H1 (cell line): ENCODE data around the gene TMBIM4. TPM values are rescaled to one million over a fixed set of nuclear protein-coding genes. Genes with fewer than 3 reads are reported as not detected.

ENCODE experiments used
- CTCF ChIA-PET: fragments of 300-600 bp; sonication (Branson Sonifier 250); formaldehyde crosslinking; loops from one replicate; lab custom pipeline; 2021; ENCODE audit not compliant: partially characterized antibody; lab: Charles Lee
- POLR2A ChIA-PET: fragments of 300-600 bp; sonication (Branson Sonifier 250); formaldehyde crosslinking; loops from one replicate; lab custom pipeline; 2021; ENCODE audit warnings: inconsistent platforms; ENCODE audit not compliant: partially characterized antibody; lab: Charles Lee
- DNase-seq, 2 experiments: peaks; one replicate each; pipeline versions ENCODE4 v3.0.0 to v3.0.0-alpha.2; 2010 to 2022; ENCODE audit warnings: low spot score in 2 of 2, low read depth in 1 of 2, mixed read lengths in 1 of 2
- FAIRE-seq: peaks from 2 replicates; lab custom pipeline; 2011; peaks lifted over from hg19 to GRCh38; lab: Jason Lieb, UNC
- H2AFZ ChIP-seq: 2 replicates; pipeline ENCODE4 v1.8.1; 2012; ENCODE audit warnings: low read length, inconsistent platforms
- H2AK5ac ChIP-seq: 2 replicates; pipeline ENCODE4 v1.6.1; 2013; ENCODE audit warnings: low read depth, low read length
- H2BK120ac ChIP-seq: replicated peaks from 2 replicates; pipeline ENCODE3; 2013; ENCODE audit warnings: low read depth, low read length, inconsistent platforms
- H2BK12ac ChIP-seq: 2 replicates; pipeline ENCODE4 v1.6.1; 2013; ENCODE audit warnings: low read depth, low read length
- H2BK15ac ChIP-seq: 2 replicates; pipeline ENCODE4 v1.6.1; 2013; ENCODE audit warnings: low read length
- H2BK20ac ChIP-seq: 2 replicates; pipeline ENCODE4 v1.6.1; 2013; ENCODE audit warnings: low read length
- H2BK5ac ChIP-seq: 2 replicates; pipeline ENCODE4 v1.6.1; 2013; ENCODE audit warnings: low read depth, low read length
- H3K14ac ChIP-seq: 2 replicates; pipeline ENCODE4 v1.6.1; 2013; ENCODE audit warnings: inconsistent platforms; ENCODE audit not compliant: insufficient read length
- H3K18ac ChIP-seq: 2 replicates; pipeline ENCODE4 v1.6.1; 2013; ENCODE audit warnings: low read length; ENCODE audit errors: extremely low read depth
- H3K23ac ChIP-seq: 2 replicates; pipeline ENCODE4 v1.6.1; 2013; ENCODE audit warnings: inconsistent platforms; ENCODE audit not compliant: insufficient read length
- H3K23me2 ChIP-seq: 2 replicates; pipeline ENCODE4 v1.6.1; 2013; ENCODE audit warnings: low read depth, low read length
- H3K27ac ChIP-seq: 2 replicates; pipeline ENCODE4 v1.6.1; 2011; ENCODE audit warnings: low read depth, low read length, inconsistent platforms
- H3K27me3 ChIP-seq, 4 experiments: replicated peaks in 1 of 4; 1 replicate in 1 of 4; 2 replicates in 3 of 4; pipeline versions ENCODE4 v1.6.1 to v1.8.1; 2011 to 2013; ENCODE audit warnings: low read length in 3 of 4, mild to moderate bottlenecking in 3 of 4, inconsistent platforms in 2 of 4, mixed read lengths in 2 of 4, moderate library complexity in 1 of 4; ENCODE audit not compliant: control insufficient read depth in 3 of 4, insufficient read depth in 3 of 4; ENCODE audit errors: extremely low read depth in 1 of 4
- H3K36me3 ChIP-seq, 4 experiments: 2 replicates each; pipeline versions ENCODE4 v1.6.1 to v1.8.1; 2011 to 2013; ENCODE audit warnings: mild to moderate bottlenecking in 4 of 4, low read length in 3 of 4, moderate library complexity in 2 of 4, control low read depth in 1 of 4, inconsistent platforms in 1 of 4; ENCODE audit not compliant: insufficient read depth in 4 of 4, control insufficient read depth in 2 of 4
- H3K4ac ChIP-seq: replicated peaks from 2 replicates; pipeline ENCODE3; 2013; ENCODE audit warnings: low read length, low read depth, mixed read lengths, inconsistent platforms; ENCODE audit not compliant: insufficient read length
- H3K4me1 ChIP-seq, 4 experiments: replicated peaks in 1 of 4; 1 replicate in 1 of 4; 2 replicates in 3 of 4; pipeline versions ENCODE4 v1.6.1 to v1.8.1; 2011 to 2013; ENCODE audit warnings: low read length in 3 of 4, inconsistent platforms in 2 of 4, mixed read lengths in 1 of 4; ENCODE audit not compliant: insufficient read depth in 4 of 4, control insufficient read depth in 3 of 4
- H3K4me2 ChIP-seq, 2 experiments: 2 replicates each; pipeline versions ENCODE4 v1.6.1 to v1.8.1; 2011 to 2013; ENCODE audit warnings: low read depth in 2 of 2, low read length in 2 of 2, control low read depth in 1 of 2, inconsistent platforms in 1 of 2, mild to moderate bottlenecking in 1 of 2; ENCODE audit not compliant: insufficient read depth in 1 of 2
- H3K4me3 ChIP-seq, 4 experiments: fragments of 200-600, 300-600 bp in 1 of 4; sonication (generic), shearing (Covaris generic), sonication (Bioruptor Twin) in 1 of 4; 2 replicates each; pipeline versions ENCODE4 v1.5.1 to v1.8.1; 2011 to 2016; ENCODE audit warnings: low read length in 4 of 4, low read depth in 3 of 4, control low read depth in 2 of 4, inconsistent platforms in 2 of 4, mild to moderate bottlenecking in 2 of 4, mixed read lengths in 1 of 4, moderate library complexity in 1 of 4; ENCODE audit not compliant: insufficient read depth in 2 of 4; ENCODE audit errors: extremely low read depth in 1 of 4
- H3K56ac ChIP-seq: replicated peaks from 2 replicates; pipeline ENCODE3; 2013; ENCODE audit warnings: low read depth, mild to moderate bottlenecking, mixed read lengths, low read length, inconsistent platforms; ENCODE audit not compliant: insufficient read length
- H3K79me1 ChIP-seq: 2 replicates; pipeline ENCODE4 v1.6.1; 2013; ENCODE audit warnings: low read depth, low read length, control low read depth
- H3K79me2 ChIP-seq, 2 experiments: 2 replicates each; pipeline versions ENCODE4 v1.6.1 to v1.8.1; 2012 to 2013; ENCODE audit warnings: low read length in 2 of 2, mild to moderate bottlenecking in 2 of 2, inconsistent platforms in 1 of 2; ENCODE audit not compliant: insufficient read depth in 2 of 2, control insufficient read depth in 1 of 2
- H3K9ac ChIP-seq, 4 experiments: replicated peaks in 1 of 4; 1 replicate in 1 of 4; 2 replicates in 3 of 4; pipeline versions ENCODE4 v1.6.1 to v1.8.1; 2011 to 2013; ENCODE audit warnings: low read depth in 3 of 4, low read length in 3 of 4, control low read depth in 2 of 4, mild to moderate bottlenecking in 2 of 4, moderate library complexity in 2 of 4, inconsistent platforms in 1 of 4; ENCODE audit errors: extremely low read depth in 1 of 4
- H3K9me3 ChIP-seq, 2 experiments: 2 replicates each; pipeline versions ENCODE4 v1.6.1 to v1.8.1; 2012 to 2013; ENCODE audit warnings: mild to moderate bottlenecking in 2 of 2, moderate library complexity in 2 of 2, control low read depth in 1 of 2, inconsistent platforms in 1 of 2, low read depth in 1 of 2, low read length in 1 of 2, mixed read lengths in 1 of 2; ENCODE audit not compliant: insufficient read depth in 2 of 2
- H4K20me1 ChIP-seq, 2 experiments: replicated peaks in 1 of 2; 2 replicates each; pipeline versions ENCODE3 to v1.8.1; 2011 to 2013; ENCODE audit warnings: inconsistent platforms in 2 of 2, low read length in 2 of 2, mild to moderate bottlenecking in 1 of 2; ENCODE audit not compliant: insufficient read depth in 2 of 2, control insufficient read depth in 1 of 2
- H4K5ac ChIP-seq: 2 replicates; pipeline ENCODE4 v1.6.1; 2013; ENCODE audit warnings: low read length, low read depth, mixed read lengths, inconsistent platforms; ENCODE audit not compliant: insufficient read length
- H4K8ac ChIP-seq: 2 replicates; pipeline ENCODE4 v1.8.0; 2013; ENCODE audit warnings: mild to moderate bottlenecking, moderate library complexity, low read length, inconsistent platforms; ENCODE audit not compliant: insufficient read depth; ENCODE audit errors: extremely low read depth
- H4K91ac ChIP-seq: replicated peaks from 2 replicates; pipeline ENCODE3; 2013; ENCODE audit warnings: low read length, mixed read lengths, inconsistent platforms; ENCODE audit not compliant: insufficient read length
- CTCF ChIP-seq, 3 experiments: IDR thresholded peaks; 1 replicate in 2 of 3; 2 replicates in 1 of 3; pipeline versions ENCODE4 v1.5.1 to v1.6.1; 2011; ENCODE audit warnings: low read length in 3 of 3, mild to moderate bottlenecking in 3 of 3, inconsistent platforms in 2 of 3, low read depth in 1 of 3, moderate library complexity in 1 of 3; ENCODE audit not compliant: insufficient read depth in 1 of 3; ENCODE audit errors: control extremely low read depth in 1 of 3
- EGR1 ChIP-seq: IDR thresholded peaks from 2 replicates; pipeline ENCODE4 v1.6.1; 2011; ENCODE audit warnings: low read depth, low read length, borderline replicate concordance
- EZH2 ChIP-seq: fragments of 200-600 bp; sonication (generic); IDR thresholded peaks from 2 replicates; pipeline ENCODE4 v1.7.1; 2012; ENCODE audit warnings: low read depth, mild to moderate bottlenecking, moderate library complexity, low read length, inconsistent platforms; ENCODE audit not compliant: severe bottlenecking
- GTF2F1 ChIP-seq: IDR thresholded peaks from 2 replicates; pipeline ENCODE4 v1.6.1; 2012; ENCODE audit warnings: low read depth, low read length, improper control_type of control experiment, borderline replicate concordance
- JUN ChIP-seq: IDR thresholded peaks from 2 replicates; pipeline ENCODE4 v1.6.1; 2011; ENCODE audit warnings: low read depth, mild to moderate bottlenecking, improper control_type of control experiment, low read length
- JUND ChIP-seq: IDR thresholded peaks from 2 replicates; pipeline ENCODE4 v1.6.1; 2011; ENCODE audit warnings: mild to moderate bottlenecking, improper control_type of control experiment, low read length
- RBBP5 ChIP-seq: IDR thresholded peaks from 2 replicates; pipeline ENCODE4 v1.7.1; 2012; ENCODE audit warnings: low read depth, mild to moderate bottlenecking, inconsistent platforms, low read length, moderate library complexity, borderline replicate concordance
- SP4 ChIP-seq: IDR thresholded peaks from 2 replicates; pipeline ENCODE4 v1.6.1; 2012; ENCODE audit warnings: low read length, inconsistent platforms
- SRF ChIP-seq: IDR thresholded peaks from 2 replicates; pipeline ENCODE4 v1.6.1; 2011; ENCODE audit warnings: mild to moderate bottlenecking, low read depth, low read length, moderate library complexity
- WGBS, 2 experiments: shearing (Covaris generic) in 1 of 2; methylation state at CpG; one replicate each; pipeline versions ENCODE4 v1.1.6 to v1.1.7; 2013 to 2015; ENCODE audit warnings: low lambda C conversion rate in 2 of 2, mixed read lengths in 2 of 2, inconsistent platforms in 1 of 2, low coverage in 1 of 2, missing lambda C conversion rate in 1 of 2; ENCODE audit not compliant: insufficient replicate concordance in 2 of 2, insufficient coverage in 1 of 2, insufficient read length in 1 of 2; ENCODE audit errors: extremely low coverage in 1 of 2, missing lambda C conversion rate in 1 of 2; 5-methylcytosine and 5-hydroxymethylcytosine counted together
- polyA plus RNA-seq, 7 experiments: library from polyadenylated mRNA; depleted of rRNA in 3 of 7; stranded (reverse) in 5 of 7; unstranded in 2 of 7; fragments of >200 nt in 5 of 7; fragments of 200-250 nt in 2 of 7; gene quantifications; 1 replicate in 5 of 7; 2 replicates in 1 of 7; 4 replicates in 1 of 7; pipeline versions ENCODE4 v1.2.1 to v1.2.3, GENCODE V29; 2011 to 2013; ENCODE audit warnings: missing spikeins in 2 of 7, mixed read lengths in 2 of 7
- total RNA-seq: library from RNA; stranded (reverse); fragmentation: NEBNext Ultra II Directional; extraction: Animal tissue kit (Norgen Biotek cat#: 25700); gene quantifications from 2 replicates; pipeline ENCODE4 v1.2.1, GENCODE V29; 2021

TMBIM4 gene
- total and polyA plus RNA-seq, 2 of the 8 experiments (the other 6 are each of a cell fraction or from before 2014, with no cell fraction given): 12.8 to 46.6 TPM

GRCh38 chr12:66191547-66192126, 21.8 kb upstream of the TMBIM4 start:
- FAIRE-seq: no peak
- H3K27me3 ChIP-seq: peaks cover 9 to 29% (median 25%) of the 10 kb centered on the region in 4 experiments

More at GRCh38 chr12:66191547-66192126, 21.8 kb upstream of the TMBIM4 start:
- Histone ChIP-seq H3K23ac (no peak overlapping the region), H4K20me1 (no peaks in the 10 kb centered on the region), H3K4ac (no peak overlapping the region), H3K56ac (no peak overlapping the region), H3K27ac (no peak overlapping the region), H3K79me2 (no peaks in the 10 kb centered on the region), H3K4me2 (no peak overlapping the region), H4K5ac (no peak overlapping the region), H3K14ac (peak overlapping the region; percentile 95), H3K18ac (no peak overlapping the region), H2BK5ac (no peak overlapping the region), H3K9ac (no peak overlapping the region), H2BK12ac (peak overlapping the region; percentile 4; the same call in 1 of the 2 replicates), H3K4me3 (no peak overlapping the region), H4K8ac (no peak overlapping the region), H2BK20ac (no peak overlapping the region), H3K23me2 (peaks cover 6% of the 10 kb centered on the region; the same call in 1 of the 2 replicates), H3K79me1 (no peaks in the 10 kb centered on the region), H2AFZ (0 out of 2 replicates have a peak overlapping the region, but pooled peaks have one; percentile 35), H2BK15ac (no peak overlapping the region; the same call in 1 of the 2 replicates), H2BK120ac (no peak overlapping the region), H4K91ac (no peak overlapping the region), H3K9me3 (no peaks in the 10 kb centered on the region), H3K4me1 (peaks cover under 1 to 4% (median 2%) of the 10 kb centered on the region in 4 experiments; a peak in 5 of 7 replicates), H3K36me3 (no peaks in the 10 kb centered on the region), H2AK5ac (no peak overlapping the region)
- ChIA-PET CTCF (interaction anchor here (1.1 to 2.1 kb wide), 2 partner anchors 47 to 78 kb away, joined by 4 read pairs; no protein-coding TSS in a partner anchor), POLR2A (interaction anchor here (1.9 kb wide), 1 partner anchor 22 kb away, joined by 11 read pairs; the partner anchor contains the start of gene TMBIM4)
- no peak for TF ChIP-seq JUND
- TF ChIP-seq GTF2F1: no peak
- no peak for TF ChIP-seq RBBP5
- no peak for TF ChIP-seq EGR1
- no peak for TF ChIP-seq JUN
- TF ChIP-seq SP4: no peak
- no peak for TF ChIP-seq EZH2
- no peak for TF ChIP-seq SRF
- no peak for TF ChIP-seq CTCF (IDR thresholded peaks at IDR 0.05; ENCODE audit: control extremely low read depth in 1 of 3, insufficient read depth in 1 of 3, low read depth in 1 of 3, low read length in 3 of 3)
- no peak for DNase-seq
- 91% methylated on average over 7 of the region's 7 CpGs; no CpG with 5 or more reads in 1 of the 2 experiments for WGBS, 2 experiments
